22Rv1 (cell line): ENCODE data around the gene DIAPH2.

Experiments
- ZFX ChIP-seq: fragments of 450-650 bp; IDR thresholded peaks from 2 replicates; pipeline ENCODE4 v1.6.1; 2017; ENCODE audit warnings: antibody characterized with exemption, borderline replicate concordance
- TF ChIP-seq, protein P1 (sequence below): fragments of 450-650 bp; IDR thresholded peaks from 2 replicates; pipeline ENCODE4 v1.5.1; 2017; ENCODE audit warnings: mild to moderate bottlenecking

DNA sequence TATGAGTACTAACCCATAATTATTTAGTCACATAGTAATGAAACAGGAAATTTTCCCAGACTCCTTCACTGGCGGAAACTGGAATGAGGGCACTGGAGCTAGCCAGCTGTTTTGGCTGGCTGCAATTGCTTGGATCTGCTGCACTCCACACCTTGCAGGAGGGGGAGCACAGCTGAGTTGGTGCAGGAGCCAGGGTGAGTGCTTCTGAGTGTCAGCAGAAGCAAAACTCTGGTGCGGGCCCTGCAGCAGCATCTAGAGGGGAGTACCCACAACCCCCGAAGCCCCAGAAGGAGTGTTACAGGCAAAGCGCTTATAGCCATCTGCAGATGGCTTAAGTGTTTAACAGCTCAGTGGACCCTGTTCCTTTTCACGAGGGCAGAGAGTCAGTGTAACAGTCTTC is 295.1 kb downstream of the DIAPH2 start:
- TF ChIP-seq, protein P1, sequence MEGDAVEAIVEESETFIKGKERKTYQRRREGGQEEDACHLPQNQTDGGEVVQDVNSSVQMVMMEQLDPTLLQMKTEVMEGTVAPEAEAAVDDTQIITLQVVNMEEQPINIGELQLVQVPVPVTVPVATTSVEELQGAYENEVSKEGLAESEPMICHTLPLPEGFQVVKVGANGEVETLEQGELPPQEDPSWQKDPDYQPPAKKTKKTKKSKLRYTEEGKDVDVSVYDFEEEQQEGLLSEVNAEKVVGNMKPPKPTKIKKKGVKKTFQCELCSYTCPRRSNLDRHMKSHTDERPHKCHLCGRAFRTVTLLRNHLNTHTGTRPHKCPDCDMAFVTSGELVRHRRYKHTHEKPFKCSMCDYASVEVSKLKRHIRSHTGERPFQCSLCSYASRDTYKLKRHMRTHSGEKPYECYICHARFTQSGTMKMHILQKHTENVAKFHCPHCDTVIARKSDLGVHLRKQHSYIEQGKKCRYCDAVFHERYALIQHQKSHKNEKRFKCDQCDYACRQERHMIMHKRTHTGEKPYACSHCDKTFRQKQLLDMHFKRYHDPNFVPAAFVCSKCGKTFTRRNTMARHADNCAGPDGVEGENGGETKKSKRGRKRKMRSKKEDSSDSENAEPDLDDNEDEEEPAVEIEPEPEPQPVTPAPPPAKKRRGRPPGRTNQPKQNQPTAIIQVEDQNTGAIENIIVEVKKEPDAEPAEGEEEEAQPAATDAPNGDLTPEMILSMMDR, result no peak
- no peak for TF ChIP-seq ZFX
